Lower leg skin (tissue), 4 donors: ENCODE data around the gene HAO1. TPM values are rescaled to one million over a fixed set of nuclear protein-coding genes. Genes with fewer than 3 reads are reported as not detected.

Experiments
- DNase-seq, 2 donors: peaks; one replicate each; pipeline ENCODE4 v3.0.0-alpha.2; 2019; ENCODE audit warnings: low spot score in 2 of 2
- H3K4me3 ChIP-seq: fragments of 200-600 bp; sonication (generic); 2 replicates; pipeline ENCODE4 v1.5.1; 2017; ENCODE audit warnings: mild to moderate bottlenecking, low read depth; ENCODE audit not compliant: poor library complexity, severe bottlenecking
- CTCF ChIP-seq, 3 donors: fragments of 450-650 bp; IDR thresholded peaks; one replicate each; pipeline ENCODE4 v1.5.1; 2016; ENCODE audit warnings: antibody characterized with exemption in 3 of 3, mild to moderate bottlenecking in 3 of 3, moderate library complexity in 2 of 3
- POLR2A ChIP-seq, 2 donors: fragments of 450-650 bp; IDR thresholded peaks; one replicate each; pipeline ENCODE4 v1.6.1; 2016 to 2017; ENCODE audit warnings: antibody characterized with exemption in 2 of 2, mild to moderate bottlenecking in 1 of 2, moderate library complexity in 1 of 2
- WGBS, 2 donors: methylation state at CpG; one replicate each; pipeline ENCODE4 v1.1.5; 2018; 5-methylcytosine and 5-hydroxymethylcytosine counted together
- intact Hi-C: fragments of 100-400 bp; cut with DNase I; formaldehyde crosslinking; loops from one replicate; pipeline ENCODE4 v1.15.0; 2023; ENCODE audit warnings: low total_unique reads
- total RNA-seq, 4 donors: library from RNA; depleted of rRNA; stranded (reverse); fragments of >200 nt; gene quantifications; one replicate each; pipeline ENCODE4 v1.1.0, GENCODE V29; 2016

HAO1 gene
- total RNA-seq, 4 donors from 2014 or later = not detected

GRCh38 chr20:7902879-7903278 is 37.4 kb downstream of the HAO1 start:
- TF ChIP-seq CTCF (IDR thresholded peaks at IDR 0.05) (no peak), POLR2A (IDR thresholded peaks at IDR 0.05) (no peak)
- no peak for DNase-seq
- intact Hi-C loops = no loop called here
- H3K4me3 ChIP-seq = no peak overlapping the region
- 62 to 66% methylated on average over 2 of the region's 2 CpGs for WGBS, 2 donors

- WGBS, 2 donors = 71 to 78% methylated on average over 2 of the region's 2 CpGs
- intact Hi-C loops = no loop called here
These were observed 42.4 kb downstream of the HAO1 start for GRCh38 chr20:7897781-7898364.

GRCh38 chr20:7893014-7893730 is 47.1 kb downstream of the HAO1 start:
- no peak for DNase-seq
- no peak overlapping the region for H3K4me3 ChIP-seq
- 77 to 82% methylated on average over 7 of the region's 7 CpGs for WGBS, 2 donors
- intact Hi-C loops = no loop called here
- TF ChIP-seq POLR2A (IDR thresholded peaks at IDR 0.05) (no peak), CTCF (IDR thresholded peaks at IDR 0.05) (no peak)

More at GRCh38 chr20:7897781-7898364, 42.4 kb downstream of the HAO1 start:
- no peak for TF ChIP-seq CTCF (IDR thresholded peaks at IDR 0.05)
- no peak for TF ChIP-seq POLR2A (IDR thresholded peaks at IDR 0.05)
- H3K4me3 ChIP-seq = no peak overlapping the region
- DNase-seq = no peak

GRCh38 chr20:7891705-7892104 is 48.6 kb downstream of the HAO1 start:
- WGBS, 2 donors = 84 to 91% methylated on average over 5 of the region's 5 CpGs
- DNase-seq = no peak
- TF ChIP-seq CTCF (IDR thresholded peaks at IDR 0.05) = no peak
- no peak for TF ChIP-seq POLR2A (IDR thresholded peaks at IDR 0.05)
- H3K4me3 ChIP-seq = no peak overlapping the region
- intact Hi-C loops = no loop called here

GRCh38 chr20:7889736-7890135 is 50.5 kb downstream of the HAO1 start:
- no peak for DNase-seq
- H3K4me3 ChIP-seq = no peak overlapping the region
- no peak for TF ChIP-seq CTCF (IDR thresholded peaks at IDR 0.05)
- no peak for TF ChIP-seq POLR2A (IDR thresholded peaks at IDR 0.05)
- WGBS, 2 donors = 77 to 97% methylated on average over 3 of the region's 3 CpGs
- intact Hi-C loops = no loop called here
